Body of pancreas (tissue), 4 donors: Measurements from ENCODE around the gene LAX1. TPM values are rescaled to one million over a fixed set of nuclear protein-coding genes. Genes with fewer than 3 reads are reported as not detected.

Experiments
- ATAC-seq: fragments of 150-250 bp; one replicate; pipeline ENCODE4 v1.9.1; 2016
- DNase-seq, 4 donors: peaks; one replicate each; pipeline ENCODE4 v3.0.0-alpha.2; 2019
- H3K27ac ChIP-seq, 4 donors: fragments of 200-600 bp; sonication (generic); 1 replicate in 3 of 4; 2 replicates in 1 of 4; pipeline versions ENCODE4 v1.5.1 to v1.6.1; 2016 to 2019; ENCODE audit warnings: mild to moderate bottlenecking in 1 of 4, mixed read lengths in 1 of 4, moderate library complexity in 1 of 4
- H3K27me3 ChIP-seq, 2 donors: fragments of 200-600 bp; sonication (generic); one replicate each; pipeline ENCODE4 v1.6.0; 2016; ENCODE audit warnings: mild to moderate bottlenecking in 1 of 2
- H3K36me3 ChIP-seq, 2 donors: fragments of 200-600 bp; sonication (generic); replicated peaks in 1 of 2; 2 replicates each; pipeline ENCODE4 v1.5.1; 2016; ENCODE audit warnings: low read depth in 2 of 2; ENCODE audit not compliant: insufficient read depth in 1 of 2
- H3K4me1 ChIP-seq: fragments of 200-600 bp; sonication (generic); one replicate; pipeline ENCODE4 v1.6.0; 2016
- H3K4me3 ChIP-seq, 2 donors: fragments of 200-600 bp; sonication (generic); 1 replicate in 1 of 2; 2 replicates in 1 of 2; pipeline ENCODE4 v1.5.1; 2016 to 2019
- H3K9me3 ChIP-seq, 3 donors: fragments of 200-600 bp; sonication (generic); 1 replicate in 2 of 3; 2 replicates in 1 of 3; pipeline ENCODE4 v1.5.1; 2016
- POLR2A ChIP-seq, 3 donors: fragments of 450-650 bp; IDR thresholded peaks; one replicate each; pipeline ENCODE4 v1.6.1; 2016; ENCODE audit warnings: antibody characterized with exemption in 3 of 3, mild to moderate bottlenecking in 2 of 3
- WGBS, 2 donors: methylation state at CpG; one replicate each; pipeline ENCODE4 v1.1.5; 2017; 5-methylcytosine and 5-hydroxymethylcytosine counted together
- intact Hi-C: fragments of 100-400 bp; cut with DNase I; formaldehyde crosslinking; loops from one replicate; pipeline ENCODE4 v1.15.1; 2023
- total RNA-seq, 2 donors: library from RNA; depleted of rRNA; stranded (reverse); fragments of >200 nt; gene quantifications; one replicate each; pipeline ENCODE4 v1.1.0, GENCODE V29; 2016
- TF ChIP-seq, protein P1 (sequence below), 7 experiments: fragments of 450-650 bp in 4 of 7; fragments of 200-600 bp in 3 of 7; sonication (generic) in 3 of 7; IDR thresholded peaks; one replicate each; pipeline ENCODE4 v1.5.1; 2016 to 2019; ENCODE audit warnings: antibody characterized with exemption in 7 of 7

The LAX1 gene
- total RNA-seq, 2 donors from 2014 or later = under 0.01 TPM; not detected in 1

GRCh38 chr1:203726417-203726867 is 38.5 kb upstream of the LAX1 start:
- Histone ChIP-seq H3K4me1 (no peaks in the 10 kb centered on the region), H3K27ac (no peak overlapping the region), H3K9me3 (no peaks in the 10 kb centered on the region), H3K36me3 (peaks cover 11 to 24% of the 10 kb centered on the region in 2 donors), H3K4me3 (no peak overlapping the region), H3K27me3 (no peaks in the 10 kb centered on the region)
- DNase-seq (no peak), ATAC-seq (no peak)
- TF ChIP-seq, protein P1, sequence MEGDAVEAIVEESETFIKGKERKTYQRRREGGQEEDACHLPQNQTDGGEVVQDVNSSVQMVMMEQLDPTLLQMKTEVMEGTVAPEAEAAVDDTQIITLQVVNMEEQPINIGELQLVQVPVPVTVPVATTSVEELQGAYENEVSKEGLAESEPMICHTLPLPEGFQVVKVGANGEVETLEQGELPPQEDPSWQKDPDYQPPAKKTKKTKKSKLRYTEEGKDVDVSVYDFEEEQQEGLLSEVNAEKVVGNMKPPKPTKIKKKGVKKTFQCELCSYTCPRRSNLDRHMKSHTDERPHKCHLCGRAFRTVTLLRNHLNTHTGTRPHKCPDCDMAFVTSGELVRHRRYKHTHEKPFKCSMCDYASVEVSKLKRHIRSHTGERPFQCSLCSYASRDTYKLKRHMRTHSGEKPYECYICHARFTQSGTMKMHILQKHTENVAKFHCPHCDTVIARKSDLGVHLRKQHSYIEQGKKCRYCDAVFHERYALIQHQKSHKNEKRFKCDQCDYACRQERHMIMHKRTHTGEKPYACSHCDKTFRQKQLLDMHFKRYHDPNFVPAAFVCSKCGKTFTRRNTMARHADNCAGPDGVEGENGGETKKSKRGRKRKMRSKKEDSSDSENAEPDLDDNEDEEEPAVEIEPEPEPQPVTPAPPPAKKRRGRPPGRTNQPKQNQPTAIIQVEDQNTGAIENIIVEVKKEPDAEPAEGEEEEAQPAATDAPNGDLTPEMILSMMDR (IDR thresholded peaks at IDR 0.05) = no peak
- TF ChIP-seq POLR2A (IDR thresholded peaks at IDR 0.05) = no peak
- 55 to 61% methylated on average over 2 of the region's 2 CpGs for WGBS, 2 donors
- intact Hi-C loops = no loop called here

GRCh38 chr1:203733009-203733863 is 31.7 kb upstream of the LAX1 start:
- no peak overlapping the region for H3K27ac ChIP-seq
- peaks cover 0 to 3% of the 10 kb centered on the region in 2 donors for H3K36me3 ChIP-seq
- intact Hi-C loops = no loop called here

DNA sequence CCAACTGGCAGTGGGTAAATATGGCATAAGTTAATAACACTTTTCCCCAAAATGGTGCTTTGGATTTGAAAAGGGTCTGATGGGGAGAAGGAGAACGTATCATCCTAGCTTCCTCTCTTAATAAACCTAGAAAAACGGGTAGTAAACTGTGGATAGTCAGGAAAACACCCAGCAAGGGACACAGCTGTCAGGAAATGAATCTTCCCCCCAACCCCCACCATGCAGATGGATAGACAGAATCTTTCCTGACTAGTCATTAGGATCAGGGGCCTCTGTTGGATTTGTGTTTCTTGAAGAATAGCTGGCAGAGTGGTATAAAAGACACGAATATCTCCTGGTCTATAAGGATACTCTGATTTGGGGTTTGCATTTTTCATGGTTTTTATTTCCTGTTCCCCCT is 22.5 kb upstream of the LAX1 start:
- no peaks in the 10 kb centered on the region for H3K9me3 ChIP-seq
- 81 to 84% methylated on average over 3 of the region's 3 CpGs for WGBS, 2 donors
- no peak overlapping the region for H3K4me3 ChIP-seq
- no peaks in the 10 kb centered on the region for H3K36me3 ChIP-seq
- H3K4me1 ChIP-seq = no peaks in the 10 kb centered on the region
- intact Hi-C loops = no loop called here
- DNase-seq (no peak), ATAC-seq (no peak)
- H3K27ac ChIP-seq = no peak overlapping the region
- TF ChIP-seq, protein P1 (IDR thresholded peaks at IDR 0.05) = no peak
- TF ChIP-seq POLR2A (IDR thresholded peaks at IDR 0.05) = no peak
- no peaks in the 10 kb centered on the region for H3K27me3 ChIP-seq

More at GRCh38 chr1:203733009-203733863, 31.7 kb upstream of the LAX1 start:
- 70 to 81% methylated on average over 7 of the region's 7 CpGs for WGBS, 2 donors
- no peaks in the 10 kb centered on the region for H3K9me3 ChIP-seq
- TF ChIP-seq POLR2A (IDR thresholded peaks at IDR 0.05) = no peak
- TF ChIP-seq, protein P1 (IDR thresholded peaks at IDR 0.05) = no peak
- H3K27me3 ChIP-seq = no peaks in the 10 kb centered on the region
- DNase-seq = no peak
- no peak for ATAC-seq
- no peaks in the 10 kb centered on the region for H3K4me1 ChIP-seq
- H3K4me3 ChIP-seq = no peak overlapping the region

GRCh38 chr1:203743091-203743571 is 21.9 kb upstream of the LAX1 start:
- intact Hi-C loops = no loop called here
- Histone ChIP-seq H3K27me3 (no peaks in the 10 kb centered on the region), H3K9me3 (no peaks in the 10 kb centered on the region), H3K4me3 (no peak overlapping the region), H3K27ac (no peak overlapping the region), H3K36me3 (no peaks in the 10 kb centered on the region), H3K4me1 (no peaks in the 10 kb centered on the region)
- DNase-seq (no peak), ATAC-seq (no peak)
- 71 to 73% methylated on average over 5 of the region's 5 CpGs for WGBS, 2 donors
- TF ChIP-seq POLR2A (IDR thresholded peaks at IDR 0.05) = no peak
- TF ChIP-seq, protein P1 (IDR thresholded peaks at IDR 0.05) = no peak
